ENCODE data around the gene CXCR2.
"Not testable (repeated sequence)": the region's sequence is repeated elsewhere in the genome, so short reads cannot be mapped to it uniquely, and the experiment has no call there.

Gene CXCR2

GRCh38 chr2:218125626-218126080, at the start of gene CXCR2:
Gene CXCR2 (plus strand): TSS chr2:218126028. CDS start chr2:218134802, 8,774 bp downstream.
- no peak for DNase-seq (ENCODE audit: low read depth, low spot score)

GRCh38 chr2:218077464-218078216, 48.2 kb upstream of the CXCR2 start:
- no peak for DNase-seq (ENCODE audit: low read depth, low spot score)

GRCh38 chr2:218079943-218080913, 45.6 kb upstream of the CXCR2 start:
- DNase-seq (ENCODE audit: low read depth, low spot score) = no peak

GRCh38 chr2:218081063-218081462, 44.8 kb upstream of the CXCR2 start:
- no peak for DNase-seq (ENCODE audit: low read depth, low spot score)

GRCh38 chr2:218081695-218082094, 44.1 kb upstream of the CXCR2 start:
- no peak for DNase-seq (ENCODE audit: low read depth, low spot score)

- DNase-seq (ENCODE audit: low read depth, low spot score) = no peak
Measured at GRCh38 chr2:218082586-218083351, 43.1 kb upstream of the CXCR2 start.

- no peak for DNase-seq (ENCODE audit: low read depth, low spot score)
Measured at GRCh38 chr2:218083352-218083676, 42.5 kb upstream of the CXCR2 start.

GRCh38 chr2:218086478-218086877, 39.4 kb upstream of the CXCR2 start:
- no peak for DNase-seq (ENCODE audit: low read depth, low spot score)

- DNase-seq (ENCODE audit: low read depth, low spot score) = no peak
Measured at GRCh38 chr2:218089259-218089658, 36.6 kb upstream of the CXCR2 start.

- DNase-seq (ENCODE audit: low read depth, low spot score) = no peak
Measured at GRCh38 chr2:218091746-218092145, 34.1 kb upstream of the CXCR2 start.

- DNase-seq (ENCODE audit: low read depth, low spot score) = no peak
Measured at GRCh38 chr2:218093879-218094278, 31.9 kb upstream of the CXCR2 start.

GRCh38 chr2:218095853-218096252, 30.0 kb upstream of the CXCR2 start:
- no peak for DNase-seq (ENCODE audit: low read depth, low spot score)

GRCh38 chr2:218097975-218098374, 27.9 kb upstream of the CXCR2 start:
- no peak for DNase-seq (ENCODE audit: low read depth, low spot score)

- not testable (repeated sequence) for DNase-seq (ENCODE audit: low read depth, low spot score)
Measured at GRCh38 chr2:218108834-218109233, 17.0 kb upstream of the CXCR2 start.

- DNase-seq (ENCODE audit: low read depth, low spot score) = not testable (repeated sequence)
Measured at GRCh38 chr2:218121789-218122188, 4.0 kb upstream of the CXCR2 start.

GRCh38 chr2:218122286-218122685, 3.5 kb upstream of the CXCR2 start:
- not testable (repeated sequence) for DNase-seq (ENCODE audit: low read depth, low spot score)

- no peak for DNase-seq (ENCODE audit: low read depth, low spot score)
Measured at GRCh38 chr2:218123986-218124385, 1.8 kb upstream of the CXCR2 start.

- no peak for DNase-seq (ENCODE audit: low read depth, low spot score)
Measured at GRCh38 chr2:218125095-218125494, 733 bp upstream of the CXCR2 start.

GRCh38 chr2:218127929-218128455, 2.2 kb downstream of the CXCR2 start:
- no peak for DNase-seq (ENCODE audit: low read depth, low spot score)

GRCh38 chr2:218128781-218129457, 3.1 kb downstream of the CXCR2 start:
- no peak for DNase-seq (ENCODE audit: low read depth, low spot score)

All from iPS DF 19.7 (cell line).